ENCODE measurements around the gene LIMK2.
A peak's percentile ranks its signal among the peaks of the same experiment; 100 is the strongest.
"Not testable (repeated sequence)": the region's sequence is repeated elsewhere in the genome, so short reads cannot be mapped to it uniquely, and the experiment has no call there.

Gene LIMK2

GRCh38 chr22:31212783-31213629 lies 908 bp downstream of the LIMK2 start:
- DNase-seq: no peak

- DNase-seq: no peak
Measured at GRCh38 chr22:31215018-31215535, 3.0 kb downstream of the LIMK2 start.

DNA sequence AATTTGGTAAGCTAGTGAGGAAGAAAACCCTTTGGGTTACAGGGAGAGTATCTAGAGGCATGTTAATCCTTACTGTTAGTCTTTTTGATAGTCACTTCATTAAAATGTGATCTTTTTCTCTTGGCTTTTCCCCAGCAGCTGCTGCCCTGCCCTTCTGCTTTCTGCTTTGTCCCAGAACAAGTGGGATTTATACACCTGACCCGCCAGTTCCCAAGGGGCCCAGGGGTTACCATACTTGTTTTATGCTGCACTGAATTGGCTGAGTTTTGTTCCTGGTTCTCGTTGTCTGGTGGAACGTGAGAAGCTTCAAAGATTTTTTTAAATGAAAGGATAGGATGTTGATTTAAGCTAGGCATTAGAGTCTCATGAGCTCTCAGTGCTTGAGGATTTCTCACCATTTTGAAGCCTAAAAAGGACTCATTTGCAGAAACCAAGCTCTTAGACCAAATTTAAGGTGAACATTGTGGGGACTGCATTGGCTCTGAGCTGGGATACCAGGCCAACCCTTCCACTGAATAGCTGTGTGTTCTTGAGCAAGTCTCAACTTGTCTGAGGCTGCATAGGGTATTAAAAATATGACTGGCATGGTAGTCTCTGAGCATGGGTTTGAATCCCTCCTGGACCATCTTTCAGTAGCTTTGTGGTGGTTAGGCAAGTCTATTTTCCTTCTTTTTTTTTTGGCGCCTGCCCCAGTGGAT lies 6.6 kb downstream of the LIMK2 start:
- DNase-seq: no peak

- no peak for DNase-seq
Measured at GRCh38 chr22:31221084-31221483, 9.0 kb downstream of the LIMK2 start.

DNA sequence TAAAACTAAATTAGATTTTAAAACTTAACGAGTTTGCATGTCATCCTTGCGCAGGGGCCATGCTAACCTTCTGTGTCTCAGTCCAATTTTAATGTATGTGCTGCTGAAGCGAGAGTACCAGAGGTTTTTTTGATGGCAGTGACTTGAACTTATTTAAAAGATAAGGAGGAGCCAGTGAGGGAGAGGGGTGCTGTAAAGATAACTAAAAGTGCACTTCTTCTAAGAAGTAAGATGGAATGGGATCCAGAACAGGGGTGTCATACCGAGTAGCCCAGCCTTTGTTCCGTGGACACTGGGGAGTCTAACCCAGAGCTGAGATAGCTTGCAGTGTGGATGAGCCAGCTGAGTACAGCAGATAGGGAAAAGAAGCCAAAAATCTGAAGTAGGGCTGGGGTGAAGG lies 10.6 kb downstream of the LIMK2 start:
- DNase-seq: no peak

DNA sequence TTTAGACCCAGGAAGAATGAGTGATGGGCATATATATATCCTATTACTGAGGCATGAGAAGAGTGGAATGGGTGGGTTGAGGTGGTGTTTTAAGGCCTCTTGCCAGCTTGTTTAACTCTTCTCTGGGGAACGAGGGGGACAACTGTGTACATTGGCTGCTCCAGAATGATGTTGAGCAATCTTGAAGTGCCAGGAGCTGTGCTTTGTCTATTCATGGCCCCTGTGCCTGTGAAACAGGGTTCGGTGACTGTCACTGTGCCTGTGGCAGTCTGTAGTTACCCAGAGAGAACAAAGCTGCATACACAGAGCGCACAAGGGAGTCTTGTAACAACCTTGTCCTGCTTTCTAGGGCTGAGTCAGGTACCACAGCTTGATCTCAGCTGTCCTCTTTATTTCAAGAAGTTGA lies 11.7 kb downstream of the LIMK2 start:
- no peak for DNase-seq

DNA sequence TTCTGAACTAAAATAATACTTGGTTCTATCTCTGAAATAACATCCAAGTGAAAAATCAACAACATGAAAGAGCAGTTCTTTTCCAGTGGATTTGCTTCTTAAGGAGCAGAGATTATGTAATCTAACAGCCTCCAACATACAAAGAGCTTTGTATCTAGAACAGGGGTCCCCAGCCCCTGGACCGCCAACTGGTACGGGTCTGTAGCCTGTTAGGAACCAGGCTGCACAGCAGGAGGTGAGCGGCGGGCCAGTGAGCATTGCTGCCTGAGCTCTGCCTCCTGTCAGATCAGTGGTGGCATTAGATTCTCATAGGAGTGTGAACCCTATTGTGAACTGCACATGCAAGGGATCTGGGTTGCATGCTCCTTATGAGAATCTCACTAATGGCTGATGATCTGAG lies 12.6 kb downstream of the LIMK2 start:
- DNase-seq: not testable (repeated sequence)

- DNase-seq: no peak
Measured at GRCh38 chr22:31227186-31227585, 15.1 kb downstream of the LIMK2 start.

DNA sequence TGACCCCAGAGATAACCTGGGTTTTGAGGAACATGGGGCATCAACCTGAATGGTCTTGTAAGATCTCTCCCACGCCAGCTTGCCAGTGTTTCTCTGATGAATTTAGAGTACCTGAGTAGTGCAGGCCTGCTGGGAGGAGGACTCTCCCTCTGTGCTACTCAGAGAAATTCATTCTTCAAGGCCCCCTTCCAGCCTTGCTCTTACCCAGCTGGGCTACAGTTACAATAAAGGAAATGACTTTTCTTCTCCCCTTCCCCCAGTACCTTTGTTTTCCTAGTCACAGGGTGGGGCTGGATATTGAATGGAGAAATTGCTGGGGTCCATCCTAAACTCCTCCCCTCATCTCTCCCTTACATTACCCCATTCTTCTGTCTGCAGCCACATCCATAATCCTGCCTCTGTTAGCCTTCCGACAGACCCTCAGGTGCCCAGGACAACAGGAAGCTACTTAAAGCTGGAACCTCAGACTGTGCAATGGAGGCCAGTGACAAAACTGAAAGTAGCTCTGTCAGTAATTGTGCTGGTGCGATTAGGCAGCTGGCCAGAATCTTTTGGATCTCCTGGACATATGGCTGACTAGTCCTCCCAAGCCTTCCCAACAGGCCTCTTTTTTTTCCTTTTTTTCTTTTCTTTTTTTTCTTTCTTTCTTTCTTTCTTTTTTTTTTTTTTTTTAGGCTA lies 17.4 kb downstream of the LIMK2 start:
- DNase-seq: no peak

GRCh38 chr22:31230155-31230870 lies 18.2 kb downstream of the LIMK2 start:
- DNase-seq: no peak

DNA sequence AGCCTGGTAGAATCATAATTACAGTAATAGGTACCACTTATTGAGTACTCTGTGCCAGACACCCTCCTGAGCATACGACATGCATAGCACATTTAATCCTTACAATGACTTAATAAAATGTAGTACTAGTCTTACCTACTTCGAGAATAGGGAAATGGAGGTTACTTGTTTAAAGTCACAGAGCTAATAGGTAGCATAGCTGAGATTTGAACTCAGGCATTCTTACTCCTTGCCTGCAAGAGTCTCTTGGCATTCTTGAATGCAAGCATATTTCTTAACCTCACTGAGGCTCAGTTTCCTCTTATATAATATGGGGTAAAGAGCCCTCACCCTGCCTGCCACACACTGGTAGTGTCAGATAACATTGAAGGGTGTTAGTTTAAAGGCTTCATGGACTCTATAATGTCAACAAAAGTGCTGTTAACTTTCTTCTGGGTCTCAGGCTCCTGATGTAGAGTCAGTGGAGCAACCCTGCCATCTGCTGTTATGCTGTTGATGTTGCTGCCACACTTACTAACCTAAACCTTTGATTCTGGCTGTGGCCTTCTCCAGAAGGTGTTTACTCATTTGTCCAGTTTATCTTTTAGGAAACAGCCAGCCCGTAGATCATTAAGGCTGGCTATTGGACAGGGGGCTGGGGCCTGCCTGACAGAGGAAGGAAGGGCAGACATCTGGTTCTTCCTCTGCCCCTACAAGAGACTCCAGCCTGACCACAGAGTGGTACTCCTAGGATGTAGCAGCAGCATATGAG lies 18.9 kb downstream of the LIMK2 start:
- peak; percentile 39 for DNase-seq

DNA sequence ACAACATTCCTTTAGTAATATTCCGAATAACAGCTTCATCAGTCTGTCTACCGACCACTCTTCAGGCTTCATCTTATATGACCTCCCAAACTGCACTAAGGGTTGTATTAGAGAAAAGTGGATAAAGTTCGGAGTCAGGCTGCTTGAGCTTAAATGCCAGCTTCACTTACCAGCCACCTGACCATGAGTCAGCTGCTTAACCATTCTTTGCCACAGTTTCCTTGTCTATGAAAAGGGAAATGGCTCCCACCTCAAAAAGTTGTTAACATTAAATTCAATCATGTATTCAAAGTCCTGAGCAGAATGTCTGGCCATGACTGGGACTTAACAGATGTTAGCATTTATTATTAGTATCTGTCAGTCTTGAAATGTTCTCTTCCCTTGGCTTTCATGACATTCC lies 20.9 kb downstream of the LIMK2 start:
- DNase-seq: no peak

DNA sequence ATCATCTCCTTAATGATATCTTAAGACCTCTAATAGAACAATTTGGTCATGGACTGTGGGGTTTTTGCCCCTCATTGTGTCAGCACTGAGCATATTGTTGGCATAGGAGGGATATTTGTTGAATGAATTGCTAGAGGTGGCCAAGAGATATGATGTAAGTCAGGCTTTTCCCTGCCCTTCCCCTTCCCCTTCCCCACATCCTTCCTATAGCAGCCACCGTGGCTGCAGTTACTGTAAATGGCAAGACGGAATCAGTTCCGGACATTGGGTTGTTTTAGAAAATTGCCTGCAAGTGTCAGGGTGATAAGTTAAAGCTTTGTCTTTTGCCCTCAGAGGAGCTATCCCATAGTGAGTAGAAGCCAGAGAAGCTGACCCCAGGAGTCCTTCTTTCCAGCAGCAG lies 23.0 kb downstream of the LIMK2 start:
- no peak for DNase-seq

- DNase-seq: not testable (repeated sequence)
Measured at GRCh38 chr22:31236044-31236443, 23.9 kb downstream of the LIMK2 start.

DNA sequence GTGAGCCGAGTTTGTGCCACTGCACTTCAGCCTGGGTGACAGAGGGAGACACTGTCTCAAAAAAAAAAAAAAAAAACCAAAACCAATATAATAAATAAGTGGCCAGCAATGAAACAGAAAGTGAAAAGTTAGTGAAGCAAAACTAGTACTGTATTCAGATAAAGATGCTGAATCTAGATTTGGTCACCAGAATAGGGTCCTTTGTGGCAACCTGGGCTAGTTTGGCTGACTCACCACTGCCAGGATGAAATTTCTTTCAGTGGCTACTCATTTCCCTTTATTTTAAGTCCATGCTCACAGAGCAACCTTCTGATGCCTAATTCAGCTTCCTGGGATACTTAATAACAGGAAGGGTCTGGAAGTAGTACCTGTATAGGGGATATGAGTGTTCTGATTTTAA lies 26.0 kb downstream of the LIMK2 start:
- no peak for DNase-seq

GRCh38 chr22:31239771-31240370 lies 27.8 kb downstream of the LIMK2 start:
- no peak for DNase-seq

- no peak for DNase-seq
Measured at GRCh38 chr22:31241200-31241599, 29.1 kb downstream of the LIMK2 start.

GRCh38 chr22:31241936-31242335 lies 29.8 kb downstream of the LIMK2 start:
- no peak for DNase-seq

DNA sequence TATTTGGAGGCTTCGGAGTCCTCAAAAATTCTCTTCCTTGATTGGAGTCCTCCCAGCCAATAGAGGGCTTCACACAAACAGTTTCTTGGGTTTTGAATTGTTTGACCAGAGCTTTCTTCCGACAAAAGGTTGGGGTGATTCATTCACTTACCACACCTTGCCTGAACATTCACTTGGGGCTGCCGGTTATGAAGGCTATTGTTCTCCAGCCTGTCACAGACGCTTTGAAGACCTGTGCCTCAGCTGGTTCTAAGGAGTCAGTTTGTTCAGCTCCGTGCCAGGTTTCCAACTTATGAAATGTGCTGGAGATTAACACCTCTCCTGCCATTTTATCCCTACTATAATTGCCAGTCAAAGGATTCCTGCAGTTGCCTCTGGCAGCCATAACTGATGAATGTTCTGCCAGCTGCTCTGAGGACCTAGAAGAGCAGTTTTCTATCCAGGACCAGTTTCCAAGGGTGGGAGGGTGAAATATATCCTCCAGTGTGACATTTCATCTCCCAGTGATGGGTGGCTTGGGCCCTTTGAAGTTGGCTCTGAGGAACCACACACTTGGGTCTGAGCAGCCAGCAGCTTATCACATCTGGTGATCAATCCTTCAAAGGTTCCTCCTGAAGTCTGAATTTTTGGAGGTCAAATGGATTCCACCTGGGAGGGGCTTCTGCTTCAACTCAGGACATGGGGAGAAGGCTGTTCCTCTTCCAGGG lies 31.4 kb downstream of the LIMK2 start:
- no peak for DNase-seq

- DNase-seq: no peak
Measured at GRCh38 chr22:31244046-31244942, 32.2 kb downstream of the LIMK2 start.

Data from T-helper 9 cell (primary cell).